Common myeloid progenitor, CD34-positive (primary cell): ENCODE data around the gene BMP6.

Experiments
- CTCF ChIA-PET: fragments of 350-600 bp; sonication (Branson Sonifier 250); formaldehyde crosslinking; loops from one replicate; lab custom pipeline; 2021; ENCODE audit warnings: antibody characterized with exemption; lab: Charles Lee
- POLR2A ChIA-PET: fragments of 350-600 bp; sonication (Branson Sonifier 250); formaldehyde crosslinking; loops from one replicate; lab custom pipeline; 2021; ENCODE audit warnings: antibody characterized with exemption; lab: Charles Lee
- DNase-seq, 3 donors: peaks; one replicate each; pipeline versions ENCODE4 v3.0.0 to v3.0.0-alpha.2; 2013
- H3K27ac ChIP-seq, 2 experiments: 1 replicate in 1 of 2; 2 replicates in 1 of 2; pipeline ENCODE4 v1.7.0; 2013; ENCODE audit warnings: inconsistent platforms in 2 of 2, low read length in 2 of 2, mild to moderate bottlenecking in 2 of 2, low read depth in 1 of 2, moderate library complexity in 1 of 2; ENCODE audit not compliant: severe bottlenecking in 2 of 2, insufficient read depth in 1 of 2, poor library complexity in 1 of 2
- H3K27me3 ChIP-seq, 5 experiments: replicated peaks in 2 of 5; 1 replicate in 3 of 5; 2 replicates in 2 of 5; pipeline versions ENCODE4 v1.6.1 to v1.7.0; 2013; ENCODE audit warnings: low read length in 4 of 5, mild to moderate bottlenecking in 2 of 5, moderate library complexity in 2 of 5, inconsistent platforms in 1 of 5; ENCODE audit not compliant: insufficient read depth in 5 of 5, control insufficient read depth in 4 of 5
- H3K36me3 ChIP-seq, 4 experiments: 1 replicate in 2 of 4; 2 replicates in 2 of 4; pipeline versions ENCODE4 v1.6.1 to v1.7.0; 2013; ENCODE audit warnings: low read length in 3 of 4, control low read depth in 1 of 4, mild to moderate bottlenecking in 1 of 4; ENCODE audit not compliant: control insufficient read depth in 4 of 4, insufficient read depth in 4 of 4
- H3K4me1 ChIP-seq, 4 experiments: 1 replicate in 3 of 4; 2 replicates in 1 of 4; pipeline versions ENCODE4 v1.6.1 to v1.7.1; 2013; ENCODE audit warnings: low read length in 3 of 4, mild to moderate bottlenecking in 3 of 4, control low read depth in 1 of 4, inconsistent platforms in 1 of 4, moderate library complexity in 1 of 4; ENCODE audit not compliant: control insufficient read depth in 4 of 4, insufficient read depth in 4 of 4; ENCODE audit errors: control extremely low read depth in 1 of 4
- H3K4me3 ChIP-seq, 7 experiments: 1 replicate in 4 of 7; 2 replicates in 3 of 7; pipeline versions ENCODE4 v1.5.1 to v1.7.0; 2013; ENCODE audit warnings: mild to moderate bottlenecking in 7 of 7, low read length in 6 of 7, moderate library complexity in 6 of 7, inconsistent platforms in 2 of 7, low read depth in 2 of 7, control low read depth in 1 of 7; ENCODE audit not compliant: insufficient read depth in 4 of 7, control insufficient read depth in 1 of 7; ENCODE audit errors: extremely low read depth in 1 of 7
- H3K9me3 ChIP-seq, 5 experiments: 1 replicate in 4 of 5; 2 replicates in 1 of 5; pipeline versions ENCODE4 v1.6.1 to v1.7.1; 2013; ENCODE audit warnings: low read length in 4 of 5, mild to moderate bottlenecking in 2 of 5, inconsistent platforms in 1 of 5, low read depth in 1 of 5, moderate library complexity in 1 of 5; ENCODE audit not compliant: control insufficient read depth in 4 of 5, insufficient read depth in 2 of 5; ENCODE audit errors: control extremely low read depth in 1 of 5
- WGBS: methylation state at CpG from one replicate; pipeline ENCODE4 v1.1.5; 2013; ENCODE audit not compliant: insufficient coverage; 5-methylcytosine and 5-hydroxymethylcytosine counted together

BMP6 gene

DNA sequence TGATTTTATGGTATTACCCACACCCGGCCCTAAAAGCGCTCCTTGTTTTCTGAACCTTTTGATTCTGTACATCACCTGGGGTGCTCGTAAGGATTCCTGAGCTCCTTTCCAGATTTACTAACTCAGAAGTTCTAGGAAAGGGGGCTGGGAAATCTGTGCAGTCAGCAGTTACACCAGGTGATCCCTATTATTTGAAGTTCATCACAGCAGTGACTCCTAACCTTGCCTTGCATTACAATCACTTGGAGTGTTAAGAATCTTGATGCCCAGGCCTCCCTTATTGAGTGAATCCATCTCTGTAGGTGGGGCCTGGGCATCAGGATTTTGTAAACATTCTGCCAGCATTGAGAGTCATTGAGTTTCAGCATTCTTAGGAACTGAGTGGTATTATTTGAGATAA is 44.7 kb downstream of the BMP6 start:
- ChIA-PET POLR2A (no interaction called here), CTCF (interaction anchor here (0.7 kb wide), 1 partner anchor 47 kb away, joined by 3 read pairs; no protein-coding TSS in a partner anchor)
- H3K27ac ChIP-seq = no peak overlapping the region
- no peaks in the 10 kb centered on the region for H3K9me3 ChIP-seq
- H3K4me3 ChIP-seq = no peak overlapping the region
- DNase-seq = no peak
- no peaks in the 10 kb centered on the region for H3K36me3 ChIP-seq
- H3K4me1 ChIP-seq = peaks cover 0 to 9% (median 4%) of the 10 kb centered on the region in 4 experiments
- 98% methylated on average over 3 of the region's 3 CpGs for WGBS
- H3K27me3 ChIP-seq = no peaks in the 10 kb centered on the region

DNA sequence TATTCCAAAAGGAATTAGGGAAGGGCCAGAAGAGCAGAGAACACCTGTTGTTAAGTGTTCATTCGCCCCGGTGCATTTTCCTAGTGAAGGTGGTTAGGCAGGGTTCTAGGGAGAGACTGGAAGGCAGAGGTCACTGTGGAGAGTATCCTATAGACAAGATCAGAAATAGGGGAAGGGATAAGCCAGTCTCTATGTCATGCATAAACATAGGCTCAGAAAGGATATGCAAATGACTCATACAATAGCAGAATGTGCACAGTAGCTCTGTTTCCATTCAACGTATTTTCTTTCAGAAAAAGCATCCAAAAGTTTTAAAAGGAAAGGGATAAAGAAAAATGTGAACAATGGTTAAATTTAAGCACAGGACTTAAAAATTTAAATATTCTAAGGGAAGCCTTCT is 47.4 kb downstream of the BMP6 start:
- DNase-seq = no peak
- H3K36me3 ChIP-seq = no peaks in the 10 kb centered on the region
- ChIA-PET CTCF (interaction anchor here (0.9 kb wide), 1 partner anchor 25 kb away, joined by 3 read pairs; no protein-coding TSS in a partner anchor), POLR2A (no interaction called here)
- no peaks in the 10 kb centered on the region for H3K27me3 ChIP-seq
- WGBS = 100% methylated on average over 3 of the region's 3 CpGs
- H3K9me3 ChIP-seq = no peaks in the 10 kb centered on the region
- H3K4me3 ChIP-seq = no peak overlapping the region
- peaks cover 0 to 9% (median 4%) of the 10 kb centered on the region in 4 experiments for H3K4me1 ChIP-seq
- no peak overlapping the region for H3K27ac ChIP-seq

- Histone ChIP-seq H3K4me3 (no peak overlapping the region), H3K27me3 (no peaks in the 10 kb centered on the region), H3K27ac (no peak overlapping the region), H3K9me3 (no peaks in the 10 kb centered on the region), H3K36me3 (no peaks in the 10 kb centered on the region), H3K4me1 (peaks cover 0 to 9% (median 4%) of the 10 kb centered on the region in 4 experiments)
- POLR2A ChIA-PET = no interaction called here
- CTCF ChIA-PET = interaction anchor here (0.9 kb wide), 1 partner anchor 25 kb away, joined by 3 read pairs; no protein-coding TSS in a partner anchor
- no peak for DNase-seq
- 95% methylated on average over 6 of the region's 9 CpGs for WGBS
These were observed 48.0 kb downstream of the BMP6 start for GRCh38 chr6:7773914-7774313.

GRCh38 chr6:7776509-7776908 is 50.6 kb downstream of the BMP6 start:
- Histone ChIP-seq H3K4me1 (no peaks in the 10 kb centered on the region), H3K27me3 (no peaks in the 10 kb centered on the region), H3K4me3 (no peak overlapping the region), H3K9me3 (no peaks in the 10 kb centered on the region), H3K27ac (no peak overlapping the region), H3K36me3 (no peaks in the 10 kb centered on the region)
- ChIA-PET POLR2A (no interaction called here), CTCF (no interaction called here)
- WGBS = no CpG with 5 or more reads among the region's 2 CpGs
- no peak for DNase-seq

DNA sequence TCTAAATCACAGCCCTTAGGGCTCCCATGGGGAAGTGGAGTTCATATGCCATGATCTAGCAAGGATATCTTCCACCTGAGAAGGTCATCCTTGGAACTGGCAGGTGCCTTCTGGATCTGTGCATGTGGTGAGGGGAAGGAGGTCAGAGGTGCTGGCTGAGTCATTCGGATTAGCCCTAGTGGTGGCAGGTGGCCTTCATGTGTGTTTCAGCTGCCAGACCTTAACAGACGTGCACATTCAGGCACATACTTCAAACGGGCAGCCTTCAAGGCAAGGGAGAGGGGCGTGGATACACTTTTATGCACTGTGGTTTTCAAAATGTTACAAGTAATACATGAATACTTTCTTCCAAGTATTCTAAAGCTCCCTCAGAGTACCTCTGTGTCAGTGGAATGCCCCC is 51.2 kb downstream of the BMP6 start:
- CTCF ChIA-PET = no interaction called here

DNA sequence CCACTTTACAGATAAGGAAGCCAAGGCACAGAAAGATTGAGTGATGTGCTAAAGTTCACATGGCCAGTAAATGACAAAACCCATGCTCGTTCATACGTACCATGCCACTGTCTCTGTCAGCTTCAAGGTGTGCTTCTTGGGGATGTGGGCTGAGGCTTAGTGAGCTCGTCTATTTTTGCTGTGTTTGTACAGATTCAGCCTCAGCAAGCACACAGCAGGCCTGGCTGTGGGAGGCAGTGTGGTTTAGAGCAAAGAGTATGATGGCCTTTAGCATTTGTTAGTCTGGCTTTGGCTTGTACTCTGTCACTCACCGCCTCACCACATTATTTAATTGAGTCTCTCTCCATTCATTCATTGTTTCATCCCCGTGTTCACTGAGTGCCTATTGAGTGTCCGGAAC is 55.3 kb downstream of the BMP6 start:
- no peaks in the 10 kb centered on the region for H3K9me3 ChIP-seq
- no peaks in the 10 kb centered on the region for H3K4me1 ChIP-seq
- no peaks in the 10 kb centered on the region for H3K36me3 ChIP-seq
- no peak overlapping the region for H3K27ac ChIP-seq
- no peak overlapping the region for H3K4me3 ChIP-seq
- ChIA-PET POLR2A (no interaction called here), CTCF (no interaction called here)
- WGBS = no CpG with 5 or more reads among the region's 6 CpGs
- peaks cover 0 to 2% (median 0%) of the 10 kb centered on the region in 5 experiments for H3K27me3 ChIP-seq
- no peak for DNase-seq

More for the DNA sequence above, 51.2 kb downstream of the BMP6 start:
- 97% methylated on average over 3 of the region's 4 CpGs for WGBS
- Histone ChIP-seq H3K4me3 (no peak overlapping the region), H3K27ac (no peak overlapping the region), H3K4me1 (no peaks in the 10 kb centered on the region), H3K9me3 (no peaks in the 10 kb centered on the region), H3K27me3 (no peaks in the 10 kb centered on the region), H3K36me3 (no peaks in the 10 kb centered on the region)
- no peak for DNase-seq
- POLR2A ChIA-PET = no interaction called here

DNA sequence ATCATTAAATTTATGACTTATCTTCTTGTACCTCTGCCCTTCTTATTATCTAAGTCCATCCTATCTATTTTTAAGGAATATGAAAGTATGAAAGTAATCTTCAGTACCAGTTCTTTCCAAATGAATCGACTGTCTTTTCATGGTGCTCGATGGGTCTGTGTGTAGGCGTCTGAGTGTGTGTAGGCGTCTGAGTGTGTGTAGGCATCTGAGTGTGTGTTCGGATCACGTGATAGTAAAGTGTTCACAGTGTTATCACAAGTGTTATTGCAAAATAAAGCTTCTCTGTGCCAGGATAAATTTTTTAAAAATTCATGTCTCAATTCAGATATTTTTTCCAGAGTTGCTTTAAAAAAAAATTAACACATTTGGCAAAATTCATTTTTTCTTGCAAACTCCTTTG is 58.3 kb downstream of the BMP6 start:
- ChIA-PET POLR2A (no interaction called here), CTCF (interaction anchor here (1.8 kb wide), 1 partner anchor 209 kb away, joined by 6 read pairs; no protein-coding TSS in a partner anchor)
- Histone ChIP-seq H3K4me3 (no peak overlapping the region), H3K4me1 (no peaks in the 10 kb centered on the region), H3K27me3 (peaks cover 0 to 2% (median 0%) of the 10 kb centered on the region in 5 experiments), H3K27ac (no peak overlapping the region), H3K36me3 (no peaks in the 10 kb centered on the region), H3K9me3 (no peaks in the 10 kb centered on the region)
- 100% methylated on average over 4 of the region's 6 CpGs for WGBS
- no peak for DNase-seq
